ENCODE results near the gene SH3YL1.
"Not testable (repeated sequence)": the region's sequence is repeated elsewhere in the genome, so short reads cannot be mapped to it uniquely, and the experiment has no call there.

Gene SH3YL1

GRCh38 chr2:177733-178132 is 86.1 kb downstream of the SH3YL1 start:
- DNase-seq (ENCODE audit: low read depth), result no peak

DNA sequence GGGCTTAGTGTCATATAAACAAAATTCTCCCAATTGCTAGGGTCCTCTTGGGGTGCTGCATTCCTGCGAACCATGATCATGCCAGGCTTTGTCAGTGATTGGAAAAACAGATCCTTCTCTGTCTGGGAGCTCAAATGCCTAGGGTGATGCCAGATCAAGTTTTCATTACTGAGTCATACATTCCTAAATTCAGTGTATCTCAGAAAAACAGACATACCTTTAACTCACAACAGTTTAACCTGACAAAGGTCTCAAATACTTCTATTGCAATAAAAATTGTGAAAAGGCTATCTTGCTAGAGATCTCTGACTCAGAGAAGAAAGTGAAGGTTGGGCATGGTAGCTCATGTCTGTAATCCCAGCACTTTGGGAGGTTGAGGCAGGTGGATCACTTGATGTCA is 86.9 kb downstream of the SH3YL1 start:
- DNase-seq (ENCODE audit: low read depth), result no peak

DNA sequence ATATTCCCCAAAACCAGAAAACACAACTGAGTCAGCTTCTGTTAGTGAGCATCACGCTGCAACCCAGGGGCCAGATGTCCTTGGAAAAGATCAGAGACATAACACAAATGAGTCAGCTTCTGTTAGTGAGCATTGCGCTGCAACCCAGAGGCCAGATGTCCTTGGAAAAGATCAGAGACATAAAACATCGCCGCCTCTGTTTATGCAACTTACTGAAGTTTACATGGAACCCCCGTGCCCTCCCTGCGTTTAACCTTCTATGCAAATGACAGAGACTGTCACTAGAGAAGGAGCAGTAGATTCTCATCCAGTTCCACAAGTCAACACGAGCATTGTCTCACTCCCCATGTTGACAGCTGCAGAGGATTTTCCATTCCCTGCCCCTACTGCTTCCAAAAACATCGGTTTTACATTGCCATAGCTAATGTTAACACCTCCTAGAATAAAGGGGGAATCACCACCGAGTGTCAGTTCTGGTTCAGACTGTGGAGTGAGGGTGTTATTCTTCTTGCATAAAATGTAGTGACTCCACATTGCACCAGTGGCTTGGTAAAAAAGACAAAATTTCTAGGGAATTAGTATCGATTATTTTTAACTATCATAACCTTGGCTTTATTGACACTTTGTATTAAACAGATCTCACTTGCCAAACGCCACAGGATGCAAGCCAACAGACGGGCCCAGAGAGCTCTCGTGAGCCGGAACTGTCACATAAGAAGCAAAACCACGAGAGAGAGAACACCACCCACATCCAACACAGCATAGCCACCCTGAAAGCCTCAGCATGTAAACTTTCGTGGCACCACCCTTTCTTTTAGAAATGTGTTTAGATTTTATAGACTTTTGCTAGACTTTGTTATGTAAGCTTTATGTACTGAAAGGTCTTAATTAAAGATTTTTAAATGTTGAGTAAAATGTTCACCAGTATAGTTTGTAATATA is 87.7 kb downstream of the SH3YL1 start:
- DNase-seq (ENCODE audit: low read depth), result no peak

- DNase-seq (ENCODE audit: low read depth), result no peak
These were observed 88.6 kb downstream of the SH3YL1 start for GRCh38 chr2:175161-175786.

GRCh38 chr2:172120-172519 is 91.7 kb downstream of the SH3YL1 start:
- not testable (repeated sequence) for DNase-seq (ENCODE audit: low read depth)

- no peak for DNase-seq (ENCODE audit: low read depth)
These were observed 94.1 kb downstream of the SH3YL1 start for GRCh38 chr2:169741-170140.
